ENCODE measurements around the gene SOWAHA. TPM values are rescaled to one million over a fixed set of nuclear protein-coding genes. Genes with fewer than 3 reads are reported as not detected.

Gene SOWAHA
- polyA plus RNA-seq, 3 donors: 0.11 to 1.5 (median 0.74) TPM

- WGBS, 3 donors: 4 to 10% (median 9%) methylated on average over 35 to 39 of the region's 39 CpGs
- no peak overlapping the region for H3K27ac ChIP-seq (ENCODE audit: low read depth, low read length)
Observed at GRCh38 chr5:132776131-132776937, 36.8 kb upstream of the SOWAHA start.

GRCh38 chr5:132776938-132777208 lies 36.2 kb upstream of the SOWAHA start:
- H3K27ac ChIP-seq (ENCODE audit: low read depth, low read length): no peak overlapping the region

GRCh38 chr5:132777209-132778069 lies 35.7 kb upstream of the SOWAHA start, which contains the start of gene SEPTIN8:
Gene SEPTIN8 (minus strand): TSS chr5:132777239. CDS start chr5:132777137, 102 bp downstream.
- WGBS, 3 donors: 1 to 3% (median 2%) methylated on average over 72 to 82 of the region's 82 CpGs
- H3K27ac ChIP-seq (ENCODE audit: low read depth, low read length): no peak within 1 kb of the TSS

More at GRCh38 chr5:132776938-132777208, 36.2 kb upstream of the SOWAHA start:
- WGBS, 3 donors: 0% methylated on average over 29 to 40 of the region's 40 CpGs

GRCh38 chr5:132778129-132778528 lies 35.0 kb upstream of the SOWAHA start:
- H3K27ac ChIP-seq (ENCODE audit: low read depth, low read length): no peak overlapping the region
- WGBS, 3 donors: 51 to 84% (median 84%) methylated on average over 4 of the region's 4 CpGs

- H3K27ac ChIP-seq (ENCODE audit: low read depth, low read length): no peak overlapping the region
- WGBS, 3 donors: 57 to 94% (median 90%) methylated on average over 5 of the region's 5 CpGs
Observed at GRCh38 chr5:132778856-132779255, 34.2 kb upstream of the SOWAHA start.

GRCh38 chr5:132779961-132780360 lies 33.1 kb upstream of the SOWAHA start:
- H3K27ac ChIP-seq (ENCODE audit: low read depth, low read length): no peak overlapping the region
- 92 to 96% (median 92%) methylated on average over 3 of the region's 3 CpGs for WGBS, 3 donors

GRCh38 chr5:132780577-132780976 lies 32.5 kb upstream of the SOWAHA start:
- no peak overlapping the region for H3K27ac ChIP-seq (ENCODE audit: low read depth, low read length)
- 91 to 96% (median 92%) methylated on average over 1 of the region's 1 CpG for WGBS, 3 donors

- H3K27ac ChIP-seq (ENCODE audit: low read depth, low read length): no peak overlapping the region
- 88 to 95% (median 95%) methylated on average over 4 of the region's 4 CpGs for WGBS, 3 donors
Observed at GRCh38 chr5:132781029-132781428, 32.1 kb upstream of the SOWAHA start.

GRCh38 chr5:132782101-132782500 lies 31.0 kb upstream of the SOWAHA start:
- H3K27ac ChIP-seq (ENCODE audit: low read depth, low read length): no peak overlapping the region
- WGBS, 3 donors: 46 to 71% (median 51%) methylated on average over 4 of the region's 4 CpGs

- H3K27ac ChIP-seq (ENCODE audit: low read depth, low read length): no peak overlapping the region
- WGBS, 3 donors: 60 to 81% (median 63%) methylated on average over 5 of the region's 5 CpGs
Observed at GRCh38 chr5:132785365-132785764, 27.7 kb upstream of the SOWAHA start.

GRCh38 chr5:132785864-132786263 lies 27.2 kb upstream of the SOWAHA start:
- H3K27ac ChIP-seq (ENCODE audit: low read depth, low read length): no peak overlapping the region
- 89 to 96% (median 93%) methylated on average over 4 of the region's 4 CpGs for WGBS, 3 donors

GRCh38 chr5:132787076-132787475 lies 26.0 kb upstream of the SOWAHA start:
- WGBS, 3 donors: 97% methylated on average over 1 of the region's 1 CpG
- H3K27ac ChIP-seq (ENCODE audit: low read depth, low read length): no peak overlapping the region

- WGBS, 3 donors: 96 to 100% (median 96%) methylated on average over 1 of the region's 1 CpG
- no peak overlapping the region for H3K27ac ChIP-seq (ENCODE audit: low read depth, low read length)
Observed at GRCh38 chr5:132788508-132788907, 24.6 kb upstream of the SOWAHA start.

GRCh38 chr5:132788990-132789886 lies 23.9 kb upstream of the SOWAHA start:
- H3K27ac ChIP-seq (ENCODE audit: low read depth, low read length): no peak overlapping the region
- WGBS, 3 donors: 83 to 92% (median 84%) methylated on average over 8 of the region's 8 CpGs

- H3K27ac ChIP-seq (ENCODE audit: low read depth, low read length): no peak overlapping the region
- WGBS, 3 donors: 16 to 71% (median 57%) methylated on average over 2 of the region's 2 CpGs
Observed at GRCh38 chr5:132790201-132790865, 22.8 kb upstream of the SOWAHA start.

GRCh38 chr5:132791026-132791425 lies 22.1 kb upstream of the SOWAHA start:
- WGBS, 3 donors: 95 to 100% (median 95%) methylated on average over 3 of the region's 3 CpGs

GRCh38 chr5:132797651-132798050 lies 15.5 kb upstream of the SOWAHA start:
- no peak overlapping the region for H3K27ac ChIP-seq (ENCODE audit: low read depth, low read length)
- 62 to 89% (median 76%) methylated on average over 2 of the region's 2 CpGs for WGBS, 3 donors

More at GRCh38 chr5:132791026-132791425, 22.1 kb upstream of the SOWAHA start:
- H3K27ac ChIP-seq (ENCODE audit: low read depth, low read length): no peak overlapping the region

- H3K27ac ChIP-seq (ENCODE audit: low read depth, low read length): no peak overlapping the region
- 76 to 88% (median 82%) methylated on average over 2 of the region's 2 CpGs for WGBS, 3 donors
Observed at GRCh38 chr5:132799392-132799791, 13.7 kb upstream of the SOWAHA start.

Measured in adipose tissue (tissue), 3 donors.